ENCODE measurements around the gene FKBP1A.
"Not testable (repeated sequence)": the region's sequence is repeated elsewhere in the genome, so short reads cannot be mapped to it uniquely, and the experiment has no call there.

The FKBP1A gene

GRCh38 chr20:1417273-1417672 lies 24.4 kb upstream of the FKBP1A start:
- H3K27ac ChIP-seq (ENCODE audit: low read depth, low read length), result no peak overlapping the region
- no peak overlapping the region for H3K4me3 ChIP-seq (ENCODE audit: low read length)
- no peak overlapping the region for H3K9ac ChIP-seq (ENCODE audit: low read depth, low read length)
- no peaks in the 10 kb centered on the region for H3K27me3 ChIP-seq (ENCODE audit: insufficient read depth, low read length)
- no peaks in the 10 kb centered on the region for H3K36me3 ChIP-seq (ENCODE audit: insufficient read depth, low read length)
- no peaks in the 10 kb centered on the region for H3K4me1 ChIP-seq (ENCODE audit: insufficient read depth, low read length)
- peaks cover 22% of the 10 kb centered on the region; the same call in 1 of the 2 replicates for H3K9me3 ChIP-seq (ENCODE audit: insufficient read depth, low read depth, low read length)
- 94% methylated on average over 5 of the region's 5 CpGs for WGBS

GRCh38 chr20:1415667-1416468 lies 23.0 kb upstream of the FKBP1A start:
- peaks cover 19% of the 10 kb centered on the region; the same call in 1 of the 2 replicates for H3K9me3 ChIP-seq (ENCODE audit: insufficient read depth, low read depth, low read length)
- no peaks in the 10 kb centered on the region for H3K27me3 ChIP-seq (ENCODE audit: insufficient read depth, low read length)
- H3K4me1 ChIP-seq (ENCODE audit: insufficient read depth, low read length), result no peaks in the 10 kb centered on the region
- H3K36me3 ChIP-seq (ENCODE audit: insufficient read depth, low read length), result no peaks in the 10 kb centered on the region
- 71% methylated on average over 8 of the region's 8 CpGs for WGBS
- no peak overlapping the region for H3K27ac ChIP-seq (ENCODE audit: low read depth, low read length)
- no peak overlapping the region for H3K4me3 ChIP-seq (ENCODE audit: low read length)
- no peak overlapping the region for H3K9ac ChIP-seq (ENCODE audit: low read depth, low read length)

- H3K36me3 ChIP-seq (ENCODE audit: insufficient read depth, low read length), result no peaks in the 10 kb centered on the region
- H3K4me3 ChIP-seq (ENCODE audit: low read length), result no peak overlapping the region
- H3K9me3 ChIP-seq (ENCODE audit: insufficient read depth, low read depth, low read length), result peaks cover 10% of the 10 kb centered on the region; the same call in 1 of the 2 replicates
- 87% methylated on average over 4 of the region's 4 CpGs for WGBS
- H3K4me1 ChIP-seq (ENCODE audit: insufficient read depth, low read length), result no peaks in the 10 kb centered on the region
- no peaks in the 10 kb centered on the region for H3K27me3 ChIP-seq (ENCODE audit: insufficient read depth, low read length)
- no peak overlapping the region for H3K9ac ChIP-seq (ENCODE audit: low read depth, low read length)
- H3K27ac ChIP-seq (ENCODE audit: low read depth, low read length), result no peak overlapping the region
Observed at GRCh38 chr20:1414982-1415381, 22.1 kb upstream of the FKBP1A start.

DNA sequence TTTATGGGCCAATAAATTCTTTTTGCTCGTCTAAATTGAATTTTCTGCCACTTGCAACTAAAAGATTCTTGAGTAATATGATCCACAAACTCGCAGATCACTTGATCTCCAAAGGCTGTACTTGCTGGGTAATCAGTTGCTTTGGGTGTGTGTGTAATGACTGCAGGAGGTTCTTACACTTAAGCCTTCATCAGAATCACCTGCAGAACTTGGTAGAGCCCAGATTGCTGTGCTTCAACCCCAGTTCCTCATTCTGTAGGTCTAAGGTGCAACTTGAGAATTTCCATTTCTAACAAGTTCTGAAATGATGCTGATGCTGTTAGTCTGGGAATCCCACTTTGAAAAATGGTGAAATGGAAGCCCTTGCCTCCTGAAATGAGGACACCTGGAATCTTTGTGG lies 12.9 kb upstream of the FKBP1A start:
- Histone ChIP-seq H3K9me3 (ENCODE audit: insufficient read depth, low read depth, low read length) (no peaks in the 10 kb centered on the region), H3K27ac (ENCODE audit: low read depth, low read length) (no peak overlapping the region), H3K4me3 (ENCODE audit: low read length) (no peak overlapping the region), H3K27me3 (ENCODE audit: insufficient read depth, low read length) (peaks cover 5% of the 10 kb centered on the region), H3K36me3 (ENCODE audit: insufficient read depth, low read length) (no peaks in the 10 kb centered on the region), H3K4me1 (ENCODE audit: insufficient read depth, low read length) (no peaks in the 10 kb centered on the region), H3K9ac (ENCODE audit: low read depth, low read length) (no peak overlapping the region)
- 80% methylated on average over 2 of the region's 2 CpGs for WGBS

- no peak overlapping the region for H3K4me3 ChIP-seq (ENCODE audit: low read length)
- H3K27ac ChIP-seq (ENCODE audit: low read depth, low read length), result no peak overlapping the region
- 35% methylated on average over 1 of the region's 1 CpG for WGBS
- H3K9ac ChIP-seq (ENCODE audit: low read depth, low read length), result no peak overlapping the region
- no peaks in the 10 kb centered on the region for H3K36me3 ChIP-seq (ENCODE audit: insufficient read depth, low read length)
- peaks cover 3% of the 10 kb centered on the region; the same call in 1 of the 2 replicates for H3K4me1 ChIP-seq (ENCODE audit: insufficient read depth, low read length)
- H3K9me3 ChIP-seq (ENCODE audit: insufficient read depth, low read depth, low read length), result no peaks in the 10 kb centered on the region
- H3K27me3 ChIP-seq (ENCODE audit: insufficient read depth, low read length), result peaks cover 5% of the 10 kb centered on the region
Observed at GRCh38 chr20:1403624-1404023, 10.8 kb upstream of the FKBP1A start.

- no peak overlapping the region for H3K27ac ChIP-seq (ENCODE audit: low read depth, low read length)
- peaks cover 10% of the 10 kb centered on the region for H3K27me3 ChIP-seq (ENCODE audit: insufficient read depth, low read length)
- H3K36me3 ChIP-seq (ENCODE audit: insufficient read depth, low read length), result no peaks in the 10 kb centered on the region
- H3K4me3 ChIP-seq (ENCODE audit: low read length), result no peak overlapping the region
- H3K9me3 ChIP-seq (ENCODE audit: insufficient read depth, low read depth, low read length), result no peaks in the 10 kb centered on the region
- 93% methylated on average over 7 of the region's 7 CpGs for WGBS
- H3K9ac ChIP-seq (ENCODE audit: low read depth, low read length), result no peak overlapping the region
- peaks cover 5% of the 10 kb centered on the region; the same call in 1 of the 2 replicates for H3K4me1 ChIP-seq (ENCODE audit: insufficient read depth, low read length)
Observed at GRCh38 chr20:1402149-1402548, 9.3 kb upstream of the FKBP1A start.

- Histone ChIP-seq H3K9me3 (ENCODE audit: insufficient read depth, low read depth, low read length) (no peaks in the 10 kb centered on the region), H3K4me3 (ENCODE audit: low read length) (no peak overlapping the region), H3K36me3 (ENCODE audit: insufficient read depth, low read length) (no peaks in the 10 kb centered on the region), H3K27me3 (ENCODE audit: insufficient read depth, low read length) (peaks cover 17% of the 10 kb centered on the region), H3K27ac (ENCODE audit: low read depth, low read length) (no peak overlapping the region), H3K4me1 (ENCODE audit: insufficient read depth, low read length) (peaks cover 5% of the 10 kb centered on the region; the same call in 1 of the 2 replicates), H3K9ac (ENCODE audit: low read depth, low read length) (no peak overlapping the region)
- WGBS, result 95% methylated on average over 3 of the region's 3 CpGs
Observed at GRCh38 chr20:1401451-1401907, 8.6 kb upstream of the FKBP1A start.

GRCh38 chr20:1399678-1400366 lies 7.0 kb upstream of the FKBP1A start:
- H3K27ac ChIP-seq (ENCODE audit: low read depth, low read length), result not testable (repeated sequence)
- H3K27me3 ChIP-seq (ENCODE audit: insufficient read depth, low read length), result peaks cover 33% of the 10 kb centered on the region

GRCh38 chr20:1398185-1398584 lies 5.3 kb upstream of the FKBP1A start:
- not testable (repeated sequence) for H3K9ac ChIP-seq (ENCODE audit: low read depth, low read length); H3K4me1 ChIP-seq (ENCODE audit: insufficient read depth, low read length); H3K9me3 ChIP-seq (ENCODE audit: insufficient read depth, low read depth, low read length); H3K27ac ChIP-seq (ENCODE audit: low read depth, low read length); H3K4me3 ChIP-seq (ENCODE audit: low read length); H3K36me3 ChIP-seq (ENCODE audit: insufficient read depth, low read length)
- 83% methylated on average over 7 of the region's 7 CpGs for WGBS
- peaks cover 42% of the 10 kb centered on the region for H3K27me3 ChIP-seq (ENCODE audit: insufficient read depth, low read length)

More at GRCh38 chr20:1399678-1400366, 7.0 kb upstream of the FKBP1A start:
- H3K9ac ChIP-seq (ENCODE audit: low read depth, low read length); H3K36me3 ChIP-seq (ENCODE audit: insufficient read depth, low read length); H3K9me3 ChIP-seq (ENCODE audit: insufficient read depth, low read depth, low read length); H3K4me1 ChIP-seq (ENCODE audit: insufficient read depth, low read length); H3K4me3 ChIP-seq (ENCODE audit: low read length): not testable (repeated sequence)
- WGBS, result 92% methylated on average over 8 of the region's 8 CpGs

GRCh38 chr20:1397710-1398109 lies 4.9 kb upstream of the FKBP1A start:
- no peaks in the 10 kb centered on the region for H3K9me3 ChIP-seq (ENCODE audit: insufficient read depth, low read depth, low read length)
- H3K27me3 ChIP-seq (ENCODE audit: insufficient read depth, low read length), result peaks cover 41% of the 10 kb centered on the region
- no peaks in the 10 kb centered on the region for H3K36me3 ChIP-seq (ENCODE audit: insufficient read depth, low read length)
- no peak overlapping the region for H3K27ac ChIP-seq (ENCODE audit: low read depth, low read length)
- WGBS, result 76% methylated on average over 4 of the region's 4 CpGs
- H3K4me3 ChIP-seq (ENCODE audit: low read length), result no peak overlapping the region
- H3K4me1 ChIP-seq (ENCODE audit: insufficient read depth, low read length), result peaks cover 5% of the 10 kb centered on the region; the same call in 1 of the 2 replicates
- no peak overlapping the region for H3K9ac ChIP-seq (ENCODE audit: low read depth, low read length)

GRCh38 chr20:1396702-1397101 lies 3.8 kb upstream of the FKBP1A start:
- Histone ChIP-seq H3K27ac (ENCODE audit: low read depth, low read length) (no peak overlapping the region), H3K9ac (ENCODE audit: low read depth, low read length) (no peak overlapping the region), H3K27me3 (ENCODE audit: insufficient read depth, low read length) (peaks cover 37% of the 10 kb centered on the region), H3K4me3 (ENCODE audit: low read length) (no peak overlapping the region), H3K36me3 (ENCODE audit: insufficient read depth, low read length) (no peaks in the 10 kb centered on the region), H3K9me3 (ENCODE audit: insufficient read depth, low read depth, low read length) (no peaks in the 10 kb centered on the region), H3K4me1 (ENCODE audit: insufficient read depth, low read length) (peaks cover 5% of the 10 kb centered on the region; the same call in 1 of the 2 replicates)
- WGBS, result 81% methylated on average over 4 of the region's 4 CpGs

Measured in HUES64 (cell line).